ENCODE results near the gene SLC35E2B.
"Not testable (repeated sequence)": the region's sequence is repeated elsewhere in the genome, so short reads cannot be mapped to it uniquely, and the experiment has no call there.

DNA sequence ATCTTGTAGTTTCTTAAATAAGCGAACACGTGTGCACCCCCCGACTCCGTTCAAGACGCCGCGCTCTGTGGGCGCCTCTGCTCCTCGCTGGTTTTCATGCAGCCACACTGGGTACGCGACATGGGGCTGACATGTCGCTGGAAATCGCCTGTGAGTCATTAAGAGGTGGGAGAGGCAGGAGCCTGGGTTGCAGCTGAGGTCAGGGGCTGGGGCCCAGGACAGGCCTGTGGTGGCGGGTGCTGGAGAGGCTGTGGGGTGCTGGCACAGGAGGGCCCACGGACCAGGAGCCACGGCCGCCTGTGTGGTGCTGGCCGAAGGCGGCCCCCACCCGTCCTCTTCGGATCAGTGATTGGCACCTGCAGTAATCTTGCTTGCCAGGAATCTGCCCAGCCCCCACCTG lies 17.8 kb downstream of the SLC35E2B start:
- TF ChIP-seq, protein P1, sequence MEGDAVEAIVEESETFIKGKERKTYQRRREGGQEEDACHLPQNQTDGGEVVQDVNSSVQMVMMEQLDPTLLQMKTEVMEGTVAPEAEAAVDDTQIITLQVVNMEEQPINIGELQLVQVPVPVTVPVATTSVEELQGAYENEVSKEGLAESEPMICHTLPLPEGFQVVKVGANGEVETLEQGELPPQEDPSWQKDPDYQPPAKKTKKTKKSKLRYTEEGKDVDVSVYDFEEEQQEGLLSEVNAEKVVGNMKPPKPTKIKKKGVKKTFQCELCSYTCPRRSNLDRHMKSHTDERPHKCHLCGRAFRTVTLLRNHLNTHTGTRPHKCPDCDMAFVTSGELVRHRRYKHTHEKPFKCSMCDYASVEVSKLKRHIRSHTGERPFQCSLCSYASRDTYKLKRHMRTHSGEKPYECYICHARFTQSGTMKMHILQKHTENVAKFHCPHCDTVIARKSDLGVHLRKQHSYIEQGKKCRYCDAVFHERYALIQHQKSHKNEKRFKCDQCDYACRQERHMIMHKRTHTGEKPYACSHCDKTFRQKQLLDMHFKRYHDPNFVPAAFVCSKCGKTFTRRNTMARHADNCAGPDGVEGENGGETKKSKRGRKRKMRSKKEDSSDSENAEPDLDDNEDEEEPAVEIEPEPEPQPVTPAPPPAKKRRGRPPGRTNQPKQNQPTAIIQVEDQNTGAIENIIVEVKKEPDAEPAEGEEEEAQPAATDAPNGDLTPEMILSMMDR (IDR thresholded peaks at IDR 0.05; ENCODE audit: low read depth, low read length): not testable (repeated sequence)
- TF ChIP-seq EZH2phosphoT487 (IDR thresholded peaks at IDR 0.05; ENCODE audit: low read depth): not testable (repeated sequence)

Data from OCI-LY3 (cell line).